Fibroblast of pulmonary artery (primary cell): ENCODE measurements around the gene CEBPB.
A peak's percentile ranks its signal among the peaks of the same experiment; 100 is the strongest.
"Not testable (repeated sequence)": the region's sequence is repeated elsewhere in the genome, so short reads cannot be mapped to it uniquely, and the experiment has no call there.

Experiments used
- DNase-seq: peaks from one replicate; pipeline ENCODE4 v3.0.0-alpha.2; 2010; ENCODE audit warnings: low read depth
- H3K4me3 ChIP-seq: replicated peaks from 2 replicates; pipeline ENCODE4 v1.5.1; 2011; ENCODE audit warnings: low read depth, mild to moderate bottlenecking, control low read depth, low read length, moderate library complexity
- TF ChIP-seq, protein P1 (sequence below): IDR thresholded peaks from 2 replicates; pipeline ENCODE4 v1.5.1; 2011; ENCODE audit warnings: mild to moderate bottlenecking, control low read depth, low read length, inconsistent platforms; ENCODE audit errors: missing control alignments

The CEBPB gene

DNA sequence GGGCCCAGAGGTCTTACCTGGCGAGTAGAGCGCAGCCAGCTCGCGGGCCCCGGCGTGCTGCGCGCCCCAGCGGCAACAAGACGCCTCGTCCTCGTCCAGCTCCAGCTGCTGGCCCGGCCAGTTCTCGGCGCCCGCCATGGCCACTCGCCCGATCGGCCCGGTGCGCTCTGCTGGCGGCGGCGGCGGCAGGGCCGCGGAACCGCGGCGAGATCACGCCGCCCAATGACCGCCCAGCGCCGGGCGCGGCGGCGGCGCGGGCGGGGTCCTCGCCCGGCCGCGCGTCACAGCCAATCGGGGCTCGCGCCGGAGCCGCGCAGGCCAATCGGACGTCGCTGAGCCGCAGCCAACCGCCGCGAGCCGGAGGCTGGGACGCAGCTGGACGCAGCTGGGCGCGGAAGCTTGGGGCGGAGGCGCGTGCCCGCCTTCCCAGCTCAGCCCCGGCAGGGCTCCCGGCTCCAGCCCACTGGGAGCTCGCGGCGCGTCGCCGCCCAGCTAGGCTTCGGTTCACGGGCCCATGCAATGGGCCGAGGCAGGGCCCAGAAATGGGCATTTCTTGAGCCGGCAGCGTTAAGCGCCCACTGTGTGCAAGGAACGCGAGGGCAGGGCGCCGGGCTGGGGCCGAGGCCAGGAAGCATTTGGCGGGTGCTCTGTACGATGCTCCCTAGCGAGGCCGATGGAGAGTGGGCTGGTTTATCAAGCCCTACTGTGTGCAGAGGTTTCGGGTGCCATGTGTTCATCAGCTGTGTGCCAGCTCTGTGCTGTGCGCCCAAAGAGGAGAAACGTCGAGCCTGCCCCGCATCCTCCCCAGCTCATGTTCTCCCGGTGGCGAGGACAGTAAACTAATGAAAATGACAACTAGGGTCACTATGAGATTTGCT is 36.9 kb upstream of the CEBPB start, which contains the start of gene PEDS1:
TSS of gene PEDS1 (minus strand) at position 224 of the 878 bp plus-strand sequence. CDS start at position 138, 86 bp downstream.
- H3K4me3 ChIP-seq = peak within 1 kb of the TSS; percentile 93
- TF ChIP-seq, protein P1, sequence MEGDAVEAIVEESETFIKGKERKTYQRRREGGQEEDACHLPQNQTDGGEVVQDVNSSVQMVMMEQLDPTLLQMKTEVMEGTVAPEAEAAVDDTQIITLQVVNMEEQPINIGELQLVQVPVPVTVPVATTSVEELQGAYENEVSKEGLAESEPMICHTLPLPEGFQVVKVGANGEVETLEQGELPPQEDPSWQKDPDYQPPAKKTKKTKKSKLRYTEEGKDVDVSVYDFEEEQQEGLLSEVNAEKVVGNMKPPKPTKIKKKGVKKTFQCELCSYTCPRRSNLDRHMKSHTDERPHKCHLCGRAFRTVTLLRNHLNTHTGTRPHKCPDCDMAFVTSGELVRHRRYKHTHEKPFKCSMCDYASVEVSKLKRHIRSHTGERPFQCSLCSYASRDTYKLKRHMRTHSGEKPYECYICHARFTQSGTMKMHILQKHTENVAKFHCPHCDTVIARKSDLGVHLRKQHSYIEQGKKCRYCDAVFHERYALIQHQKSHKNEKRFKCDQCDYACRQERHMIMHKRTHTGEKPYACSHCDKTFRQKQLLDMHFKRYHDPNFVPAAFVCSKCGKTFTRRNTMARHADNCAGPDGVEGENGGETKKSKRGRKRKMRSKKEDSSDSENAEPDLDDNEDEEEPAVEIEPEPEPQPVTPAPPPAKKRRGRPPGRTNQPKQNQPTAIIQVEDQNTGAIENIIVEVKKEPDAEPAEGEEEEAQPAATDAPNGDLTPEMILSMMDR = no peak
- peak; percentile 92 for DNase-seq

- not testable (repeated sequence) for H3K4me3 ChIP-seq, DNase-seq
Measured at GRCh38 chr20:50161494-50161893, 29.1 kb upstream of the CEBPB start.

- TF ChIP-seq, protein P1 = no peak
- no peak overlapping the region for H3K4me3 ChIP-seq
- DNase-seq = no peak
Measured at GRCh38 chr20:50163570-50164317, 26.9 kb upstream of the CEBPB start.

GRCh38 chr20:50165684-50166554 is 24.7 kb upstream of the CEBPB start:
- TF ChIP-seq, protein P1 = no peak
- peak; percentile 100 for DNase-seq
- peak overlapping the region; percentile 54 for H3K4me3 ChIP-seq

- H3K4me3 ChIP-seq = no peak overlapping the region
- peak; percentile 88 for DNase-seq
- TF ChIP-seq, protein P1 = no peak
Measured at GRCh38 chr20:50169329-50169823, 21.3 kb upstream of the CEBPB start.

DNA sequence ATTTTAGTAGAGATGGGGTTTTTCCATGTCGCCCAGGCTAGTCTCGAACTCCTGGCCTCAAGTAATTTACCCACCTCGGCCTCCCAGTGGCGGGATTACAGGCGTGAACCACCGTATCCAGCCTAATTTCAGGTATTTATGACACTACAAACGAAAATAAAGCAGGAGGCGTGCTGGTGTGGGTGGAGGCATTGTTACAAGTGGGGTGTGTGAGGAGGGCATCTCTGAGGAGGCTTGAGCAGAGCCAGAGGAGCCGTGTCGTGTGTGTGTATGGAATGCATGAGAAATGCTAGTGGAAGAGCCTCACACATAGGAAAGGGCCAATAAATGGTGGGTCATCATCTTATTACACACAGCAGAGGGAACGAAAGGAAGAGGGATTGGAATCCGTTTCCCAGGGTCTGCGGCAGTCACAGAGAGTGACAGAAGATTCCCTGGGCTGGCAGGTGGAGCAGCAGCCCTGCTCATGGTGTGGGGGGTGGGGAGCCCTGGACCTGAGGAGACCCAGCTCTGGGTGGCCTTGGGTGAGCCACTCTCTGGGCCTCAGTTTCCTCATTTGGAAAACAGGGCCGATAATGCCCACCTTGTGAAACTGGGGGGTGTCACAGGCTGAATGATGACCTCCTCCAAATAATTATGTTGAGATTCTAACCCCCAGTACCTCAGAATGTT is 19.9 kb upstream of the CEBPB start:
- no peak for DNase-seq
- no peak overlapping the region for H3K4me3 ChIP-seq
- TF ChIP-seq, protein P1 = no peak
